CD4-positive, alpha-beta T cell treated with Interferon alpha-2 for 1 hour (primary cell): ENCODE results near the gene ZC3H4.
"Not testable (repeated sequence)": the region's sequence is repeated elsewhere in the genome, so short reads cannot be mapped to it uniquely, and the experiment has no call there.

Experiments used
- DNase-seq, 2 donors: peaks; one replicate each; pipeline ENCODE4 v3.0.0-alpha.2; 2020 to 2022

ZC3H4 gene

GRCh38 chr19:47107202-47107952 is 6.2 kb downstream of the ZC3H4 start:
- peak; percentile 3 to 64 for DNase-seq

- no peak for DNase-seq
These were observed 6.8 kb downstream of the ZC3H4 start for GRCh38 chr19:47106821-47107201.

- no peak for DNase-seq
These were observed 7.7 kb downstream of the ZC3H4 start for GRCh38 chr19:47105874-47106273.

- DNase-seq: no peak
These were observed 8.9 kb downstream of the ZC3H4 start for GRCh38 chr19:47104680-47105079.

- no peak for DNase-seq
These were observed 11.1 kb downstream of the ZC3H4 start for GRCh38 chr19:47102346-47103060.

- not testable (repeated sequence) for DNase-seq
These were observed 12.5 kb downstream of the ZC3H4 start for GRCh38 chr19:47101116-47101515.

GRCh38 chr19:47100290-47100689 is 13.3 kb downstream of the ZC3H4 start:
- peak in 1 of 2 donors; percentile 9 for DNase-seq

GRCh38 chr19:47099576-47100050 is 14.0 kb downstream of the ZC3H4 start:
- no peak for DNase-seq

- DNase-seq: no peak
These were observed 15.0 kb downstream of the ZC3H4 start for GRCh38 chr19:47098608-47099007.

GRCh38 chr19:47097396-47098201 is 16.0 kb downstream of the ZC3H4 start:
- no peak for DNase-seq

- no peak for DNase-seq
These were observed 16.9 kb downstream of the ZC3H4 start for GRCh38 chr19:47096721-47097120.

GRCh38 chr19:47096100-47096704 is 17.4 kb downstream of the ZC3H4 start:
- DNase-seq: no peak

GRCh38 chr19:47095476-47096099 is 18.0 kb downstream of the ZC3H4 start:
- peak in 1 of 2 donors; percentile 35 for DNase-seq

- peak; percentile 70 to 83 for DNase-seq
These were observed 18.8 kb downstream of the ZC3H4 start for GRCh38 chr19:47094557-47095475.

GRCh38 chr19:47093841-47094240 is 19.7 kb downstream of the ZC3H4 start:
- DNase-seq: peak in 1 of 2 donors; percentile 24

- no peak for DNase-seq
These were observed 20.3 kb downstream of the ZC3H4 start for GRCh38 chr19:47093254-47093653.

GRCh38 chr19:47089767-47090350 is 23.7 kb downstream of the ZC3H4 start:
- no peak for DNase-seq

GRCh38 chr19:47086280-47086679 is 27.3 kb downstream of the ZC3H4 start:
- DNase-seq: no peak

- no peak for DNase-seq
These were observed 28.6 kb downstream of the ZC3H4 start for GRCh38 chr19:47084879-47085439.

GRCh38 chr19:47082493-47082892 is 31.1 kb downstream of the ZC3H4 start:
- no peak for DNase-seq

- no peak for DNase-seq
These were observed 32.5 kb downstream of the ZC3H4 start for GRCh38 chr19:47081095-47081494.
